Esophagus (tissue), 2 donors: Measurements from ENCODE around the gene GALNT7. TPM values are rescaled to one million over a fixed set of nuclear protein-coding genes. Genes with fewer than 3 reads are reported as not detected.

Experiments
- H3K27ac ChIP-seq, 2 donors: one replicate each; pipeline ENCODE4 v1.5.1; 2013; ENCODE audit warnings: low read depth in 2 of 2, mild to moderate bottlenecking in 2 of 2, inconsistent platforms in 1 of 2, low read length in 1 of 2, moderate library complexity in 1 of 2
- H3K27me3 ChIP-seq, 2 donors: one replicate each; pipeline ENCODE4 v1.6.1; 2013; ENCODE audit warnings: low read length in 2 of 2, control low read depth in 1 of 2, mild to moderate bottlenecking in 1 of 2; ENCODE audit not compliant: insufficient read depth in 2 of 2, control insufficient read depth in 1 of 2
- H3K36me3 ChIP-seq, 2 donors: one replicate each; pipeline ENCODE4 v1.6.1; 2013; ENCODE audit warnings: low read length in 1 of 2; ENCODE audit not compliant: control insufficient read depth in 2 of 2, insufficient read depth in 2 of 2
- H3K4me1 ChIP-seq, 2 donors: one replicate each; pipeline ENCODE4 v1.6.1; 2013; ENCODE audit warnings: low read length in 1 of 2; ENCODE audit not compliant: control insufficient read depth in 2 of 2, insufficient read depth in 2 of 2
- H3K4me3 ChIP-seq, 2 donors: one replicate each; pipeline ENCODE4 v1.5.1; 2013; ENCODE audit warnings: low read length in 2 of 2, mild to moderate bottlenecking in 2 of 2, low read depth in 1 of 2, moderate library complexity in 1 of 2
- H3K9me3 ChIP-seq, 2 donors: one replicate each; pipeline ENCODE4 v1.6.1; 2013; ENCODE audit warnings: mild to moderate bottlenecking in 2 of 2, low read depth in 1 of 2, low read length in 1 of 2, moderate library complexity in 1 of 2; ENCODE audit not compliant: control insufficient read depth in 2 of 2, insufficient read depth in 1 of 2
- WGBS, 2 donors: extraction: QIAGEN DNeasy Blood & Tissue Kit; methylation state at CpG; one replicate each; pipeline ENCODE4 v1.1.7; 2013; 5-methylcytosine and 5-hydroxymethylcytosine counted together
- polyA plus RNA-seq, 2 donors: library from polyadenylated mRNA; stranded (reverse); fragments of 200-250 nt; gene quantifications; one replicate each; pipeline ENCODE4 v1.2.3, GENCODE V29; 2013
- donor health status: healthy with polysubstance abuse.
- donor health status: Bipolar disorder and iron deficiency.

The GALNT7 gene
- polyA plus RNA-seq, 2 donors = 13.6 to 15.1 TPM

DNA sequence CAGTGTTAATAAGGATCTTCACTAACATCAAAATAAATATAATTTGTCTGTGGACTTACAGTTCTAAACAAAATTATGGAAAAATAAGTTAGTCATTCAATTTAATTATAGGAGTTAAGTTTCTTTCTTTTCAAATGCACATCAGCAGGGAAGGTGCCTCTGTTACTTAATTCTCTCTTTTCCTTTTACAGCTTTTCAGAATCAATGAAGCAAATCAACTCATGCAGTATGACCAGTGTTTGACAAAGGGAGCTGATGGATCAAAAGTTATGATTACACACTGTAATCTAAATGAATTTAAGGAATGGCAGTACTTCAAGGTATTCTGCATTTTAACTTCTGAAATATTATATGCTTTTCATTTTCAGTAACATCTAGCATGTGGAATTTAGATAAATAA, 149.6 kb downstream of the GALNT7 start:
- Histone ChIP-seq H3K36me3 (peaks cover 3 to 11% of the 10 kb centered on the region in 2 donors), H3K27ac (no peak overlapping the region), H3K4me3 (no peak overlapping the region), H3K9me3 (no peaks in the 10 kb centered on the region), H3K4me1 (no peaks in the 10 kb centered on the region), H3K27me3 (no peaks in the 10 kb centered on the region)

DNA sequence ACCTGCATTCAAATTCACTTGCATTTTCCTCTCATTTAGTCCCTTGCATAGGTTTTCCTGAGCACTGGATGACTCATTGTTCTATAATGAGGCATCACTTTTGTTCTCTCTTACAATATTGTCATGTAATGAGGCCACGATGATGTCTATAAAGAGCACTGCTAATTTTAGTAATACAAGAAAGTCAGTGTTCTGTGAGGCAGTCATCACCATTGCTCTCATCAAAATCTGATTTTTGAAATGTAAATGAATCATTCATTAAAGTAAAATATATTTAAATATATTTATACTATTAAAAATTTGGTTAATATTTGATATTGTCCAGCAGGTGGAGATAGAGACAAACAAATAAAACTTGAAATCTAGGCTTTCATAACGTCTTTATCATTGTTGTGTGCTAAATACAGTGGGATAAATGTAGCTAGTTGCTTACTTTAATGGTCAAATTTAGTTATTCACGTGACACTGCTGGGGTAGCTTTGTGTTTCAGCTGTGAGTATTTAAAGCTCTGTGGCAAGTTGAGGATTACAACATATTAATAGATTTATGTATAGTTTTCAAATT, 150.1 kb downstream of the GALNT7 start:
- Histone ChIP-seq H3K36me3 (peaks cover 3 to 11% of the 10 kb centered on the region in 2 donors), H3K9me3 (no peaks in the 10 kb centered on the region)
- 11 to 23% methylated on average over 3 of the region's 3 CpGs for WGBS, 2 donors

DNA sequence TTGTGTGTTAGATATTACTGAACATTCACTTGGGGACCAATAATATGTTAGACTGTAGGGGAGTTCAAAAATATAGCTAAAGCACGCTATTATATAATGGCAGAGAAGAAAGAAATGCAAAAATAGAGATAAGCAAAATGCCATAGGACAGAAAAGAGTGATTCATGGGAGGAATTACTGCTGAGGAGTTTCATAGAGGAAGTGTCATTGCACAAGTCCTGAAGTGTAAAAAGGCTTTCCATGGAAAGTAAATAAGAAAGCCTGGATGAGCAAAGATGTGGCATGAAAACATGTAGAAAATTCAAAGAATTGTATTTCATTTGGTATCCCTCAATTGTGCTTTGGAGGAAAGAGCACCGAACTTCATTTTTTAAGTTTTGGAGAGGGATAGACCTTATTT, 151.1 kb downstream of the GALNT7 start:
- H3K4me3 ChIP-seq = no peak overlapping the region
- H3K4me1 ChIP-seq = no peaks in the 10 kb centered on the region
- no peaks in the 10 kb centered on the region for H3K9me3 ChIP-seq
- H3K36me3 ChIP-seq = peaks cover 3 to 4% of the 10 kb centered on the region in 2 donors
- 90 to 93% methylated on average over 2 of the region's 2 CpGs for WGBS, 2 donors
- H3K27me3 ChIP-seq = no peaks in the 10 kb centered on the region
- no peak overlapping the region for H3K27ac ChIP-seq

More for the DNA sequence above, 150.1 kb downstream of the GALNT7 start:
- no peaks in the 10 kb centered on the region for H3K4me1 ChIP-seq
- no peak overlapping the region for H3K27ac ChIP-seq
- H3K4me3 ChIP-seq = no peak overlapping the region
- H3K27me3 ChIP-seq = no peaks in the 10 kb centered on the region

DNA sequence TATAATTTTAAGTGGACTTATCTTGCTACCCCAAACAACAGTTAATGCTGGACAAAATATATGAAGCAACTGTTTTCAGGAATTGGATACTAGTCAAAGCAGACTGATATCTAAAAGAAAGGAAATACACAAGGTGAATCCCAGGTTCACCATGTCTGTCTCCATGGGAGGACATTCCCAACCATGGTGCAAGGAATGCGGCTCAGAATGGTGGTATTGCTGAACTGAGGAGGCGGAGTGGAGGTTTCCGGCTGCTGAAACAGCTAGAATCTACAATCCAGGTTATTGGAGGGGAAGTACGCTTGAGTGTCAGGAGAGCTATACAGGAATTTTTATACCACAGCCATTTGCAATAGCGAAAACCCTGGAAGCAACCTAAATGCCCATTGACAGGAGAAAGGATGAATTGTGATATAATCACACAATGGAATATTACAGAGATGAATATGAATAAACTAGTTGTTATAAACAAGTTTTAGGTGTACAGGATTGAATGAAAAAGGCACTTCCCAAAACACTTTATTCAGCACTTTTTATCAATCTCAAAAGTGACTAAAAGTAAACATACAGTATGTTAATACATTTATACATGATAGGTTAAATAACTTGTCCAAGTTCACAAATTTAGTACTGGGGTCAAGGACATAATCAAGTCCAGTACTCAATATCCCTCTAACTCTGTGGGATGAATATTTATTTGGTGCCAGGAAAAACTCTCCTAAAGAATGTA, 156.6 kb downstream of the GALNT7 start:
- WGBS, 2 donors = 96 to 97% methylated on average over 5 of the region's 5 CpGs
- H3K36me3 ChIP-seq = peaks cover 0 to 2% of the 10 kb centered on the region in 2 donors
- no peak overlapping the region for H3K27ac ChIP-seq
- H3K27me3 ChIP-seq = no peaks in the 10 kb centered on the region
- no peaks in the 10 kb centered on the region for H3K4me1 ChIP-seq
- H3K9me3 ChIP-seq = no peaks in the 10 kb centered on the region
- H3K4me3 ChIP-seq = no peak overlapping the region

DNA sequence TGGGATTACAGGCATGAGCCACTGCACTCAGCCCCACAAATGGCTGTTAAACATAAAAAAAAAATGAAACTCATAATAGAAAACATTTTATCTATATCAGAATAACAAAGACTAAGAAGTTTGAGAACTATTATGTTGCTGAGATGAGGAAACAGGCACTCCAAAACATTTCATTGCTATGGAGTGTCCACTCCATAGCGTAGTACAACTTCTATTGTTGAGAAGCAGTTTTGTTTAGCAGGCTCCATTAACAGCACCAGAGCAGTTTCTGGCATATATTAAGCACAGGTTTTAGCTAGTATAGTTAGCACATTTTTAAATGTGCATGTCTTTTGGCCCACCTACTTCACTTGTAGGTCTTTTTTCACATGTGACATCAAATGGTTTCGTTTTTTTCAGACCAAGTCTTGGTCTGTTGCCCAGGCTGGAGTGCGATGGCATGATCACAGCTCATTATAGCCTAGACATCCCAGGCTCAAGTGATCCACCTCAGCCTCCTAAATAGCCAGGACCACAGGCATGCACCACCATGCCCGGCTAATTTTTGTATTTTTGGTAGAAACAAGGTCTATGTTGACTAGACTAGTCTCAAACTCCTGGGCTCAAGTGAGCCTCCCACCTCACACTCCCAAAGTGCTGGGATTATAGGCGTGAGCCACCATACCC, 159.8 kb downstream of the GALNT7 start:
- 89 to 93% methylated on average over 5 of the region's 5 CpGs for WGBS, 2 donors
- Histone ChIP-seq H3K36me3 (peaks cover 0 to 2% of the 10 kb centered on the region in 2 donors), H3K27me3 (no peaks in the 10 kb centered on the region), H3K4me1 (no peaks in the 10 kb centered on the region), H3K4me3 (no peak overlapping the region), H3K27ac (no peak overlapping the region), H3K9me3 (no peaks in the 10 kb centered on the region)

DNA sequence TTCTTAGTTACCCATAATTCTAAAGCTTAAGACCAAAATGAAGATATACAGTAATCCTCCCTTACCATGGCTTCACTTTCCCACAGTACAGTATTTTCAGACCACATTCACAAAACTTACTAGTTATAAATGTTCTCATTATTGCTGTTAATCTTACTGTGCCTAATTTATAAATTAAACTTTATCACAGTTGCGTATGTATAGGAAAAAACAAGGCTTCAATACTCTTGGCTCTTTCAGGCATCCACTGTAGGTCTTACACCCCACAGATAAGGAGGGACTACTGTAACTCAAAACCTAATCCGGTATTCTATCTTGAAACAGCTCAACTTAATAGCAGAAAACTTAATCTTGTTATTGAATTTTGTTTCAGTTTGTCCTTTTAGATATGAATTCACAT, 162.0 kb downstream of the GALNT7 start:
- WGBS, 2 donors = 87 to 96% methylated on average over 2 of the region's 2 CpGs
- no peak overlapping the region for H3K27ac ChIP-seq
- H3K27me3 ChIP-seq = no peaks in the 10 kb centered on the region
- no peaks in the 10 kb centered on the region for H3K9me3 ChIP-seq
- no peaks in the 10 kb centered on the region for H3K4me1 ChIP-seq
- H3K36me3 ChIP-seq = no peaks in the 10 kb centered on the region
- H3K4me3 ChIP-seq = no peak overlapping the region

DNA sequence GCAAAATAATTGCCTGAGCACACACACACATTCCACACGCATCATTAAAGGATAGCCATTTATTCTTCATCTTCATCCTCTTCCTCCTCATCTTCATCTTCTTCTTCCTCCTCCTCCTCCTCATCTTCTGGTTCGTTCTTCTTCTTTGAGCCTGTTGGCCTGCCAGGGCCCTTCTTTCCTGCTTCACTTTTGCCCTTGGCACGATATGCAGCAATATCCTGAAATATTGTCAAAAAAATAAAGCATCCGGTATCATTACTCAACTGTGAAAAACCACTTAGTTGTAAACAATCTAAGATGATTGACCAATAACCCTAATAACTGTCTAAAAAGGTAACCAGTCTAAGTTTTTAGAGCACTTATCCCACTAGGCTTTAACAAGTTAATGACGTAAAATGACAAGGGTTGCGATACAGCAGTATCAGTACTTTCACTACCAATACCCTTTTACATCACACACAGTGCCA, 163.4 kb downstream of the GALNT7 start:
- Histone ChIP-seq H3K4me1 (no peaks in the 10 kb centered on the region), H3K36me3 (no peaks in the 10 kb centered on the region), H3K27ac (no peak overlapping the region), H3K27me3 (no peaks in the 10 kb centered on the region), H3K9me3 (no peaks in the 10 kb centered on the region), H3K4me3 (peak overlapping the region in 1 of 2 donors; percentile 100)
- 21 to 30% methylated on average over 6 of the region's 6 CpGs for WGBS, 2 donors

DNA sequence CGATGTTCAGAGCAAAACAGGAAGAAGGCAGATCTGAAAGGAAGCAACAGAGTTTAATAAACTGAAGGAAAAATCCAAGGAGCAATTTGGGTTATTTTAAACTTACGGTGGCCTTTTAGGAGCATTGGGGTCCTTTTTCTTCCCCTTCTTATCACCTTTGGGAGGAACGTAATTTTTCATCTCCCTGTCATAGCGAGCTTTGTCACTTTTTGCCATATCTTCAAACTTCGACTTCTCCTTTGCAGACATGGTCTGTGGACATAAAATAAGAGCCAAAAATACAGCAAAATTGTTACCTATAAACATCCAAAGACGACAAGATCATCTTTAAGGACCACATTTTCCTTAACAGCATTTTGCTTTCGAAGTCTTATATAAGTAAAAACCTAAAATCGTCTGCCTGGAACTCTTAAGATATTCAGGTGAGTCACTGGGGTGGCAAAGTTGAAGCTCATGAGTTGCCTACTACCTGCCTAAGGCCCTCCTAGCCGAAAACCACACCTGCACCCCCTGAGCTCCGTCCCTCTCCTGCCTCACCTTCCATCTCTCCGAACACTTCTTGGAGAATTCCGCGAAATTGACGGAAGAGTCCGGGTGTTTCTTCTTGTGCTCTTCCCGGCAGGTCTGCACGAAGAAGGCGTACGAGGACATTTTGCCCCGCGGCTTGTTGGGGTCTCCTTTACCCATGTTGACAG, 164.5 kb downstream of the GALNT7 start:
- peak overlapping the region; percentile 94 to 100 for H3K27ac ChIP-seq
- 3 to 4% methylated on average over 21 of the region's 21 CpGs for WGBS, 2 donors
- H3K4me3 ChIP-seq = peak overlapping the region; percentile 69 to 100
- H3K36me3 ChIP-seq = no peaks in the 10 kb centered on the region
- no peaks in the 10 kb centered on the region for H3K4me1 ChIP-seq
- no peaks in the 10 kb centered on the region for H3K9me3 ChIP-seq
- H3K27me3 ChIP-seq = no peaks in the 10 kb centered on the region

DNA sequence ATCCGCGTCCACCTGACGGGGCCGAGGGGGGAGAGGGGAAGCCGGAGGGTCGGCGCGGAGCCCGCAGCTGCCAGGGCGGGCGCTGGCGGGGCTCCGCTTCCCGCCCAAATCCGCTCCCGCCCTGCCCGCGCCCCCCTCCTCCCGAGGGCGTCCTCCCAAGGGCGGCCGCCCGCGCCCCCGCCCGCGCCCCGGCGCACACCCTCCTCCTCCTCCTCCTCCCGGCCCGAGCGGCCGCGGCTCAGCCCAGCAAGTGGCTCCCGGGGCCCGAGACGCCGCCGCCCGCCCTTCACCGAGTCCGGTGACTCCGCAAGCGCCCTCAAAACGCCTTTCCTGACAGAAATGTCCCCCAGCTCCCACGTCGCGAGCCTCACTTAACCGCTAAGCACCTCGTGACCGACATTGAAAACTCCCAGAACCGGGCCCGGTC, 165.1 kb downstream of the GALNT7 start:
- WGBS, 2 donors = 0 to 1% methylated on average over 34 to 53 of the region's 53 CpGs
- peak overlapping the region; percentile 69 to 100 for H3K4me3 ChIP-seq
- H3K27me3 ChIP-seq = no peaks in the 10 kb centered on the region
- no peaks in the 10 kb centered on the region for H3K9me3 ChIP-seq
- H3K36me3 ChIP-seq = no peaks in the 10 kb centered on the region
- peak overlapping the region; percentile 94 to 100 for H3K27ac ChIP-seq
- H3K4me1 ChIP-seq = no peaks in the 10 kb centered on the region
